IMR-90 (cell line): ENCODE results near the gene SLC47A2. TPM values are rescaled to one million over a fixed set of nuclear protein-coding genes. Genes with fewer than 3 reads are reported as not detected.
A peak's percentile ranks its signal among the peaks of the same experiment; 100 is the strongest.

Experiments
- ATAC-seq: fragments of 200-7000 bp; cut with Tn5 transposase; 2 replicates; pipeline ENCODE4 v1.9.1; 2020; ENCODE audit warnings: low read depth, mild to moderate bottlenecking, moderate library complexity
- BruUV-seq: library from RNA; stranded (reverse); fragments of 400-500 nt; replicated peaks from 2 replicates; lab custom pipeline; 2021; lab: Mats Ljungman, UMichigan
- CTCF ChIA-PET: fragments of 300-600 bp; formaldehyde crosslinking; extraction: SDS; loops from one replicate; lab custom pipeline; 2021; ENCODE audit warnings: antibody characterized with exemption; lab: Yijun Ruan, JAX
- POLR2A ChIA-PET: fragments of 300-600 bp; sonication (Branson Sonifier 250); formaldehyde crosslinking; loops from one replicate; lab custom pipeline; 2022; ENCODE audit warnings: antibody characterized with exemption; ENCODE audit not compliant: unreplicated experiment; lab: Charles Lee
- DNase-seq: peaks from one replicate; pipeline ENCODE4 v3.0.0; 2013
- H2AFZ ChIP-seq: replicated peaks from 2 replicates; pipeline ENCODE3; 2013; ENCODE audit warnings: low read length, mild to moderate bottlenecking; ENCODE audit not compliant: poor library complexity
- H2AK5ac ChIP-seq: 2 replicates; pipeline ENCODE4 v1.6.1; 2013; ENCODE audit warnings: low read depth, low read length, inconsistent platforms
- H2AK9ac ChIP-seq: replicated peaks from 2 replicates; pipeline ENCODE3; 2013; ENCODE audit warnings: mild to moderate bottlenecking, low read depth, low read length, moderate library complexity; ENCODE audit not compliant: poor library complexity
- H2BK120ac ChIP-seq: 2 replicates; pipeline ENCODE4 v1.6.1; 2013; ENCODE audit warnings: low read depth, low read length, inconsistent platforms
- H2BK15ac ChIP-seq: 3 replicates; pipeline ENCODE4 v1.6.1; 2013; ENCODE audit warnings: low read depth, low read length, inconsistent platforms
- H2BK20ac ChIP-seq: 2 replicates; pipeline ENCODE4 v1.6.1; 2013; ENCODE audit warnings: low read depth, mild to moderate bottlenecking, inconsistent platforms, low read length, moderate library complexity
- H2BK5ac ChIP-seq: 2 replicates; pipeline ENCODE4 v1.6.1; 2013; ENCODE audit warnings: mild to moderate bottlenecking, low read depth, low read length, inconsistent platforms; ENCODE audit not compliant: poor library complexity, severe bottlenecking
- H3K14ac ChIP-seq: replicated peaks from 2 replicates; pipeline ENCODE4 v1.6.1; 2013; ENCODE audit warnings: low read depth, low read length, inconsistent platforms
- H3K18ac ChIP-seq: 2 replicates; pipeline ENCODE4 v1.6.1; 2013; ENCODE audit warnings: low read depth, low read length, control low read depth
- H3K23ac ChIP-seq: 2 replicates; pipeline ENCODE4 v1.6.1; 2013; ENCODE audit warnings: low read depth, low read length, inconsistent platforms
- H3K27ac ChIP-seq: 2 replicates; pipeline ENCODE4 v1.5.1; 2013; ENCODE audit warnings: mild to moderate bottlenecking, control low read depth, low read length; ENCODE audit not compliant: insufficient read depth
- H3K27me3 ChIP-seq: 2 replicates; pipeline ENCODE4 v1.6.1; 2013; ENCODE audit warnings: low read length; ENCODE audit not compliant: control insufficient read depth, insufficient read depth
- H3K36me3 ChIP-seq: 2 replicates; pipeline ENCODE4 v1.6.1; 2013; ENCODE audit warnings: low read length, mixed read lengths; ENCODE audit not compliant: control insufficient read depth, insufficient read depth
- H3K4ac ChIP-seq: 2 replicates; pipeline ENCODE4 v1.6.1; 2013; ENCODE audit warnings: low read depth, low read length, inconsistent platforms
- H3K4me1 ChIP-seq: 2 replicates; pipeline ENCODE4 v1.6.1; 2013; ENCODE audit warnings: low read length, mixed read lengths; ENCODE audit not compliant: control insufficient read depth, insufficient read depth
- H3K4me2 ChIP-seq: 2 replicates; pipeline ENCODE4 v1.6.1; 2013; ENCODE audit warnings: low read depth, mild to moderate bottlenecking, control low read depth, low read length, moderate library complexity
- H3K4me3 ChIP-seq: 2 replicates; pipeline ENCODE4 v1.5.1; 2013; ENCODE audit warnings: low read depth, mild to moderate bottlenecking, control low read depth, low read length, moderate library complexity; ENCODE audit not compliant: insufficient read depth
- H3K56ac ChIP-seq: 2 replicates; pipeline ENCODE4 v1.6.1; 2013; ENCODE audit warnings: low read length, inconsistent platforms; ENCODE audit not compliant: insufficient read depth; ENCODE audit errors: extremely low read depth
- H3K79me1 ChIP-seq, 2 experiments: 2 replicates each; pipeline ENCODE4 v1.6.1; 2013; ENCODE audit warnings: low read length in 2 of 2, inconsistent platforms in 1 of 2, low read depth in 1 of 2
- H3K9ac ChIP-seq: 2 replicates; pipeline ENCODE4 v1.6.1; 2013; ENCODE audit warnings: low read depth, low read length, control low read depth
- H3K9me1 ChIP-seq: 2 replicates; pipeline ENCODE4 v1.6.1; 2013; ENCODE audit warnings: low read length, inconsistent platforms; ENCODE audit not compliant: insufficient read depth
- H3K9me3 ChIP-seq: 2 replicates; pipeline ENCODE4 v1.6.1; 2013; ENCODE audit warnings: low read length; ENCODE audit not compliant: control insufficient read depth, insufficient read depth
- H4K20me1 ChIP-seq: 2 replicates; pipeline ENCODE4 v1.6.1; 2013; ENCODE audit warnings: low read length, inconsistent platforms; ENCODE audit not compliant: insufficient read depth
- H4K5ac ChIP-seq: 2 replicates; pipeline ENCODE4 v1.6.1; 2013; ENCODE audit warnings: mild to moderate bottlenecking, low read depth, low read length, control low read depth
- H4K8ac ChIP-seq, 2 experiments: 2 replicates each; pipeline ENCODE4 v1.6.1; 2013; ENCODE audit warnings: low read depth in 2 of 2, low read length in 2 of 2, control low read depth in 1 of 2, inconsistent platforms in 1 of 2
- H4K91ac ChIP-seq: 2 replicates; pipeline ENCODE4 v1.6.1; 2013; ENCODE audit warnings: low read depth, low read length, inconsistent platforms; ENCODE audit not compliant: insufficient read depth
- BHLHE40 ChIP-seq: fragments of 150-350 bp; IDR thresholded peaks from 2 replicates; pipeline ENCODE4 v1.6.1; 2016; ENCODE audit warnings: mild to moderate bottlenecking, low read depth, low read length
- CEBPB ChIP-seq: IDR thresholded peaks from 2 replicates; pipeline ENCODE4 v1.6.1; 2012; ENCODE audit warnings: low read depth, low read length, improper control_type of control experiment
- CHD1 ChIP-seq: IDR thresholded peaks from 2 replicates; pipeline ENCODE4 v1.6.1; 2012; ENCODE audit warnings: low read depth, low read length, improper control_type of control experiment
- FOS ChIP-seq: fragments of 150-350 bp; IDR thresholded peaks from 2 replicates; pipeline ENCODE4 v1.6.1; 2016; ENCODE audit warnings: low read depth, low read length
- MAFK ChIP-seq: IDR thresholded peaks from 2 replicates; pipeline ENCODE4 v1.6.1; 2012; ENCODE audit warnings: low read depth, low read length, improper control_type of control experiment
- MAZ ChIP-seq: IDR thresholded peaks from 2 replicates; pipeline ENCODE4 v1.6.1; 2012; ENCODE audit warnings: low read depth, mild to moderate bottlenecking, low read length, improper control_type of control experiment, moderate library complexity, borderline replicate concordance
- MXI1 ChIP-seq: IDR thresholded peaks from 2 replicates; pipeline ENCODE4 v1.6.1; 2012; ENCODE audit warnings: low read depth, mild to moderate bottlenecking, low read length, moderate library complexity, borderline replicate concordance
- NFE2L2 ChIP-seq: fragments of 150-350 bp; IDR thresholded peaks from 2 replicates; pipeline ENCODE4 v1.6.1; 2016; ENCODE audit warnings: low read depth, mild to moderate bottlenecking, low read length
- POLR2A ChIP-seq: IDR thresholded peaks from 2 replicates; pipeline ENCODE4 v1.6.1; 2012; ENCODE audit warnings: mild to moderate bottlenecking, low read depth, low read length
- RAD21 ChIP-seq: IDR thresholded peaks from 2 replicates; pipeline ENCODE4 v1.6.1; 2012; ENCODE audit warnings: low read length, improper control_type of control experiment
- RCOR1 ChIP-seq: IDR thresholded peaks from 2 replicates; pipeline ENCODE4 v1.6.1; 2012; ENCODE audit warnings: mild to moderate bottlenecking, low read length, improper control_type of control experiment; ENCODE audit not compliant: insufficient replicate concordance
- RFX5 ChIP-seq: IDR thresholded peaks from 2 replicates; pipeline ENCODE4 v1.8.0; 2012; ENCODE audit warnings: low read depth, mild to moderate bottlenecking, low read length, moderate library complexity
- SMC3 ChIP-seq: fragments of 150-350 bp; IDR thresholded peaks from 2 replicates; pipeline ENCODE4 v1.6.1; 2016; ENCODE audit warnings: low read depth, mild to moderate bottlenecking, antibody characterized with exemption, low read length, moderate library complexity
- WGBS, 2 experiments: methylation state at CpG; one replicate each; pipeline versions ENCODE4 v1.1.5 to v1.1.7; 2013; ENCODE audit warnings: missing lambda C conversion rate in 2 of 2; ENCODE audit not compliant: insufficient read length in 1 of 2; ENCODE audit errors: extremely low coverage in 2 of 2; 5-methylcytosine and 5-hydroxymethylcytosine counted together
- dilution Hi-C: fragments of 300-500 bp; cut with HindIII; formaldehyde crosslinking; loops from one replicate; pipeline ENCODE4 v1.14.3; 2018; ENCODE audit warnings: low sequenced_read_pairs; ENCODE audit not compliant: unreplicated experiment
- in situ Hi-C: fragments of 300-500 bp; cut with MboI; formaldehyde crosslinking; loops from 3 replicates; pipeline ENCODE4 v1.14.3; 2019; ENCODE audit warnings: low sequenced_read_pairs, inconsistent platforms, mixed read lengths
- intact Hi-C: fragments of 100-400 bp; cut with micrococcal nuclease; formaldehyde crosslinking; loops from 2 replicates; pipeline ENCODE4 v1.10.0; 2022
- polyA plus RNA-seq, 3 experiments: library from polyadenylated mRNA; depleted of rRNA; stranded (reverse); fragments of >200 nt; gene quantifications; 2 replicates each; pipeline ENCODE4 v1.2.3, GENCODE V29; 2012; ENCODE audit warnings: low replicate concordance in 1 of 3
- total RNA-seq: library from RNA; depleted of rRNA; stranded (reverse); fragments of >200 nt; gene quantifications from 2 replicates; pipeline ENCODE4 v1.2.3, GENCODE V29; 2012
- TF ChIP-seq, protein P1 (sequence below): conservative IDR thresholded peaks from 2 replicates; pipeline ENCODE4 v1.5.1; 2012; ENCODE audit warnings: mild to moderate bottlenecking, low read depth, low read length, improper control_type of control experiment
- TF ChIP-seq, protein P2 (sequence below): fragments of 150-350 bp; IDR thresholded peaks from 2 replicates; pipeline ENCODE4 v1.6.1; 2016; ENCODE audit warnings: low read depth, mild to moderate bottlenecking, low read length, moderate library complexity, borderline replicate concordance
- TF ChIP-seq, protein P3 (sequence below): fragments of 150-350 bp; IDR thresholded peaks from 2 replicates; pipeline ENCODE4 v1.6.1; 2017; ENCODE audit warnings: mild to moderate bottlenecking, antibody characterized with exemption, low read length, low read depth

Gene SLC47A2
- total and polyA plus RNA-seq, 2 of the 4 experiments (the other 2 are of a cell fraction), result not detected

DNA sequence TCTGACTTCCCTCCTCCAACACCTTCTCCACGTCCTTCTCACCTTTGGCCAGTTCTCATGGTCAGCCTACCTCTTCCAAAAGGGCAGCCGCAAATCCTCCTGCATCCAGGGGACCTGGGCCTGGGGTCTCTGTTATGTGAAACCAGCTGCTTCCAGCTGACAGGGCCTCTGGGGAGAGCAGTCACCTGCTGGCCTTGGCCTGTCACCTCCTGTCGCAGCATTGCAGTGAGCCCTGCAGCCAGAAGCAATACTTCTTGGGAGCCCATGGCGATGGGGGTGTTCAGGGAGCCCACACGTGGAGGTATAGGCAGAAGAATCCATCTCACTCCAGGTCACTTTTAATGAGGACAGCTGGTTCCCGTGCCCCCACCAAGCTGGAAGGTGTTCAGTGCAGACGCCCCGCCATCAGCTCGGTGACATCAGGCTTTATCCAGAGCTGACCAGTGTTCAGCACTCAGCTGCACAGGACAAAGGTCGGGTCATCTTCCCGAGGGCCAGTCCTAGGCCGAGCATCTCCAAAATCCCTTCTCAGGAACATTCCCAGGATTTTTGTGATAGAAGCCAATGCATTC is 1.7 kb upstream of the SLC47A2 start:
- H2BK120ac ChIP-seq, result no peak overlapping the region
- dilution Hi-C loops (no loop called here), in situ Hi-C loops (no loop called here), intact Hi-C loops (no loop called here)
- H3K9me3 ChIP-seq, result no peaks in the 10 kb centered on the region
- H3K36me3 ChIP-seq, result no peaks in the 10 kb centered on the region
- no peaks in the 10 kb centered on the region for H3K79me1 ChIP-seq
- H3K14ac ChIP-seq, result no peak overlapping the region
- no peaks in the 10 kb centered on the region for H3K4me1 ChIP-seq
- ChIA-PET CTCF (no interaction called here), POLR2A (no interaction called here)
- TF ChIP-seq, protein P1, sequence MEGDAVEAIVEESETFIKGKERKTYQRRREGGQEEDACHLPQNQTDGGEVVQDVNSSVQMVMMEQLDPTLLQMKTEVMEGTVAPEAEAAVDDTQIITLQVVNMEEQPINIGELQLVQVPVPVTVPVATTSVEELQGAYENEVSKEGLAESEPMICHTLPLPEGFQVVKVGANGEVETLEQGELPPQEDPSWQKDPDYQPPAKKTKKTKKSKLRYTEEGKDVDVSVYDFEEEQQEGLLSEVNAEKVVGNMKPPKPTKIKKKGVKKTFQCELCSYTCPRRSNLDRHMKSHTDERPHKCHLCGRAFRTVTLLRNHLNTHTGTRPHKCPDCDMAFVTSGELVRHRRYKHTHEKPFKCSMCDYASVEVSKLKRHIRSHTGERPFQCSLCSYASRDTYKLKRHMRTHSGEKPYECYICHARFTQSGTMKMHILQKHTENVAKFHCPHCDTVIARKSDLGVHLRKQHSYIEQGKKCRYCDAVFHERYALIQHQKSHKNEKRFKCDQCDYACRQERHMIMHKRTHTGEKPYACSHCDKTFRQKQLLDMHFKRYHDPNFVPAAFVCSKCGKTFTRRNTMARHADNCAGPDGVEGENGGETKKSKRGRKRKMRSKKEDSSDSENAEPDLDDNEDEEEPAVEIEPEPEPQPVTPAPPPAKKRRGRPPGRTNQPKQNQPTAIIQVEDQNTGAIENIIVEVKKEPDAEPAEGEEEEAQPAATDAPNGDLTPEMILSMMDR, result no peak
- TF ChIP-seq RCOR1, result no peak
- TF ChIP-seq, protein P2, sequence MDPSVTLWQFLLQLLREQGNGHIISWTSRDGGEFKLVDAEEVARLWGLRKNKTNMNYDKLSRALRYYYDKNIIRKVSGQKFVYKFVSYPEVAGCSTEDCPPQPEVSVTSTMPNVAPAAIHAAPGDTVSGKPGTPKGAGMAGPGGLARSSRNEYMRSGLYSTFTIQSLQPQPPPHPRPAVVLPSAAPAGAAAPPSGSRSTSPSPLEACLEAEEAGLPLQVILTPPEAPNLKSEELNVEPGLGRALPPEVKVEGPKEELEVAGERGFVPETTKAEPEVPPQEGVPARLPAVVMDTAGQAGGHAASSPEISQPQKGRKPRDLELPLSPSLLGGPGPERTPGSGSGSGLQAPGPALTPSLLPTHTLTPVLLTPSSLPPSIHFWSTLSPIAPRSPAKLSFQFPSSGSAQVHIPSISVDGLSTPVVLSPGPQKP, result no peak
- TF ChIP-seq CHD1, result no peak
- no peak for TF ChIP-seq MXI1
- no peak for TF ChIP-seq FOS
- TF ChIP-seq CEBPB, result no peak
- TF ChIP-seq MAZ, result no peak
- no peak for TF ChIP-seq MAFK
- TF ChIP-seq, protein P3, sequence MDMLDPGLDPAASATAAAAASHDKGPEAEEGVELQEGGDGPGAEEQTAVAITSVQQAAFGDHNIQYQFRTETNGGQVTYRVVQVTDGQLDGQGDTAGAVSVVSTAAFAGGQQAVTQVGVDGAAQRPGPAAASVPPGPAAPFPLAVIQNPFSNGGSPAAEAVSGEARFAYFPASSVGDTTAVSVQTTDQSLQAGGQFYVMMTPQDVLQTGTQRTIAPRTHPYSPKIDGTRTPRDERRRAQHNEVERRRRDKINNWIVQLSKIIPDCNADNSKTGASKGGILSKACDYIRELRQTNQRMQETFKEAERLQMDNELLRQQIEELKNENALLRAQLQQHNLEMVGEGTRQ, result no peak
- TF ChIP-seq BHLHE40, result no peak
- no peak for TF ChIP-seq SMC3
- no peak for TF ChIP-seq POLR2A
- TF ChIP-seq RFX5, result no peak
- no peak for TF ChIP-seq NFE2L2
- no peak for TF ChIP-seq RAD21
- no peak overlapping the region for H3K27ac ChIP-seq
- no peak overlapping the region for H3K23ac ChIP-seq
- H3K4me2 ChIP-seq, result no peak overlapping the region
- no peak overlapping the region for H4K5ac ChIP-seq
- no peaks in the 10 kb centered on the region for H4K20me1 ChIP-seq
- no peak overlapping the region for H3K4me3 ChIP-seq
- 29% methylated on average over 3 of the region's 12 CpGs; no CpG with 5 or more reads in 1 of the 2 experiments for WGBS, 2 experiments
- no peak overlapping the region for H2BK20ac ChIP-seq
- no peak overlapping the region for H2BK5ac ChIP-seq
- H3K9ac ChIP-seq, result no peak overlapping the region
- H2AFZ ChIP-seq, result no peak overlapping the region
- no peak overlapping the region for H2AK5ac ChIP-seq
- H2BK15ac ChIP-seq, result no peak overlapping the region
- peak overlapping the region; percentile 37 for H2AK9ac ChIP-seq
- H4K91ac ChIP-seq, result no peak overlapping the region
- no TSS peak for BruUV-seq
- no peak for ATAC-seq
- H3K9me1 ChIP-seq, result no peaks in the 10 kb centered on the region
- no peak overlapping the region for H3K56ac ChIP-seq
- H3K18ac ChIP-seq, result no peak overlapping the region
- peaks cover 22% of the 10 kb centered on the region; the same call in 1 of the 2 replicates for H3K27me3 ChIP-seq
- no peak for DNase-seq
- H4K8ac ChIP-seq, result no peak overlapping the region
- H3K4ac ChIP-seq, result no peak overlapping the region
